ENCODE data around the gene TEX48.

GRCh38 chr9:114723931-114724330 is 41.9 kb upstream of the TEX48 start:
- TF ChIP-seq CTCF (IDR thresholded peaks at IDR 0.05) (no peak), POLR2A (IDR thresholded peaks at IDR 0.05) (no peak)

Measured in lower leg skin (tissue), 3 donors.